Astrocyte of the cerebellum (primary cell): ENCODE data around the gene SYCN.

Source experiments
- DNase-seq: peaks from one replicate; pipeline ENCODE4 v3.0.0-alpha.2; 2011; ENCODE audit warnings: low read depth
- H3K4me3 ChIP-seq: 2 replicates; pipeline ENCODE4 v1.5.1; 2011; ENCODE audit warnings: mild to moderate bottlenecking, low read depth, low read length, moderate library complexity
- in situ Hi-C: cut with HindIII; loops from 2 replicates; pipeline ENCODE4 v1.10.0; 2017; ENCODE audit warnings: low sequenced_read_pairs
- TF ChIP-seq, protein P1 (sequence below): IDR thresholded peaks from 2 replicates; pipeline ENCODE4 v1.5.1; 2012; ENCODE audit warnings: low read length, low read depth, moderate library complexity, mild to moderate bottlenecking; ENCODE audit errors: missing control alignments

The SYCN gene

DNA sequence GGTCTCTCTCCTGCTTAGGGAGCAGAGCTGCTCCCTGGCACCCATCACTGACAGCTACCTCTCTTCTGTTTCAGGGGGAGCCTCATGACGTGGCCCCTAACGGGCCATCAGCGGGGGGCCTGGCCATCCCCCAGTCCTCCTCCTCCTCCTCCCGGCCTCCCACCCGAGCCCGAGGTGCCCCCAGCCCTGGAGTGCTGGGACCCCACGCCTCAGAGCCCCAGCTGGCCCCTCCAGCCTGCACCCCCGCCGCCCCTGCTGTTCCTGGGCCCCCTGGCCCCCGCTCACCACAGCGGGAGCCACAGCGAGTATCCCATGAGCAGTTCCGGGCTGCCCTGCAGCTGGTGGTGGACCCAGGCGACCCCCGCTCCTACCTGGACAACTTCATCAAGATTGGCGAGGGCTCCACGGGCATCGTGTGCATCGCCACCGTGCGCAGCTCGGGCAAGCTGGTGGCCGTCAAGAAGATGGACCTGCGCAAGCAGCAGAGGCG is 30.5 kb downstream of the SYCN start:
- TF ChIP-seq, protein P1, sequence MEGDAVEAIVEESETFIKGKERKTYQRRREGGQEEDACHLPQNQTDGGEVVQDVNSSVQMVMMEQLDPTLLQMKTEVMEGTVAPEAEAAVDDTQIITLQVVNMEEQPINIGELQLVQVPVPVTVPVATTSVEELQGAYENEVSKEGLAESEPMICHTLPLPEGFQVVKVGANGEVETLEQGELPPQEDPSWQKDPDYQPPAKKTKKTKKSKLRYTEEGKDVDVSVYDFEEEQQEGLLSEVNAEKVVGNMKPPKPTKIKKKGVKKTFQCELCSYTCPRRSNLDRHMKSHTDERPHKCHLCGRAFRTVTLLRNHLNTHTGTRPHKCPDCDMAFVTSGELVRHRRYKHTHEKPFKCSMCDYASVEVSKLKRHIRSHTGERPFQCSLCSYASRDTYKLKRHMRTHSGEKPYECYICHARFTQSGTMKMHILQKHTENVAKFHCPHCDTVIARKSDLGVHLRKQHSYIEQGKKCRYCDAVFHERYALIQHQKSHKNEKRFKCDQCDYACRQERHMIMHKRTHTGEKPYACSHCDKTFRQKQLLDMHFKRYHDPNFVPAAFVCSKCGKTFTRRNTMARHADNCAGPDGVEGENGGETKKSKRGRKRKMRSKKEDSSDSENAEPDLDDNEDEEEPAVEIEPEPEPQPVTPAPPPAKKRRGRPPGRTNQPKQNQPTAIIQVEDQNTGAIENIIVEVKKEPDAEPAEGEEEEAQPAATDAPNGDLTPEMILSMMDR: no peak
- in situ Hi-C loops: no loop called here
- no peak for DNase-seq
- no peak overlapping the region for H3K4me3 ChIP-seq

DNA sequence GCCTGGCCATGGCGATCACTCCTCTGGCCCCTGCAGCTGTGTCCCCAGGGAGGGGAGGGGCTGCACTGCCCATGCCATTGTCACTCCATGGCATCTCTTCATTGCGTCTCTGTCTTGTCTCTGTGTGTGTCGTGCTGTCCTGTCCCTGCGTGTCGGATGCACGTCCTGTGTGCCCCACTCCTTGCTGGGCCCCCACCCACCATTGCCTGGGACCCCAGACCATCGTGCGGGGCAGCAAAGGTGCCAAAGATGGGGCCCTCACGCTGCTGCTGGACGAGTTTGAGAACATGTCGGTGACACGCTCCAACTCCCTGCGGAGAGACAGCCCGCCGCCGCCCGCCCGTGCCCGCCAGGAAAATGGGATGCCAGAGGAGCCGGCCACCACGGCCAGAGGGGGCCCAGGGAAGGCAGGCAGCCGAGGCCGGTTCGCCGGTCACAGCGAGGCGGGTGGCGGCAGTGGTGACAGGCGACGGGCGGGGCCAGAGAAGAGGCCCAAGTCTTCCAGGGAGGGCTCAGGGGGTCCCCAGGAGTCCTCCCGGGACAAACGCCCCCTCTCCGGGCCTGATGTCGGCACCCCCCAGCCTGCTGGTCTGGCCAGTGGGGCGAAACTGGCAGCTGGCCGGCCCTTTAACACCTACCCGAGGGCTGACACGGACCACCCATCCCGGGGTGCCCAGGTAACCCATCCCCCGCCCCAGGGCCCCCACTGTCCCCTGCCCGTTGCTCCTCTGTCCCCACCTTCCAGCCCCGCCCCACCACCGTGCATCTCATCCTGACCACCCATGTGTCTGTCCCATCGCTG is 31.2 kb downstream of the SYCN start:
- no peak for DNase-seq
- in situ Hi-C loops: no loop called here
- TF ChIP-seq, protein P1: no peak
- H3K4me3 ChIP-seq: no peak overlapping the region

DNA sequence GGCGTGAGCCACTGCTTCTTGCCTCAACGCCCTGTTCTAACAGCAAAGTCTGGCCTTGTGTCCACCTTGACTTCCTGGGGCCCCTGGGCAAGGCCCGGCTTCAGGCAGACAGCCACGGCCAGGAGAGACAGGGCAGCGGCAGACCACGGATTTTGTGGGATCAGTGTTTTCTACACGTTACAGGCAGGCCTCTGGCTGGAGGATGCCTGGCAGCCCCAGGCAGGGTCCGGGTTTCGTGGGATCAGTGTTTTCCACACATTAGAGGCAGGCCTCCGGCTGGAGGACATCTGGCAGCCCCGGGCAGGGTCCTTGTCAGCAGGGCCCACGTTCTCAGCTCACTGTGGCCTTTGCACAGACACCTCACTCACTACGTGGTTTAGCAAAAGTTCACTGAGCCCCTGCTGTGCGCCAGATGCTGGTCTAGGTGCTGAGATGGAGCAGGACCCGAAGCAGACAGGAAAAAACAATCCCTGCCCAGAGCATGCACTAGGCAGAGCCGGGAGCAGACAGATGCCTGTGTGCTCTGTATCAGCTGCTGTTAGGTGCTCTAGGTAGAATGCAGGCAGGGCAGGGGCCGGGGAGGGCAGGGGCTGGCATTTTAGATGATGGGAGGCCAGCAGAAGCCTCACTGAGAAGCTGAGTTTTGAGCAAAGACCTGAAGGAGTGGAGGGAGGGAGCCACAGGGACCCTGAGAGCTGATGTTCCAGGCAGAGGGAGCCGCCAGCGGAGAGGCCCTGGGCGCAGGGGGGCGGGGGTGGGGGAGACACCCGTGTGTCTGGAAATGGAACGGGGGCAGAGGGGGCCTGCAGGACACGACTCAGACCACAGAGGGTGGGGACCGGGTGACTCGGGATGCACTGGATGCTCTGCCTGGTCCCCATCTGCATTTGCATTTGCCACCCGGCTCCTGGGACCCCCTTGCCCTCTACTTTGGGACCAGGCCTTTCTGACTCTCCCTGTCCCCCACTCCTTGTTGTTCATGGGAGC is 32.3 kb downstream of the SYCN start:
- DNase-seq: no peak
- TF ChIP-seq, protein P1: no peak
- no peak overlapping the region for H3K4me3 ChIP-seq
- in situ Hi-C loops: no loop called here

DNA sequence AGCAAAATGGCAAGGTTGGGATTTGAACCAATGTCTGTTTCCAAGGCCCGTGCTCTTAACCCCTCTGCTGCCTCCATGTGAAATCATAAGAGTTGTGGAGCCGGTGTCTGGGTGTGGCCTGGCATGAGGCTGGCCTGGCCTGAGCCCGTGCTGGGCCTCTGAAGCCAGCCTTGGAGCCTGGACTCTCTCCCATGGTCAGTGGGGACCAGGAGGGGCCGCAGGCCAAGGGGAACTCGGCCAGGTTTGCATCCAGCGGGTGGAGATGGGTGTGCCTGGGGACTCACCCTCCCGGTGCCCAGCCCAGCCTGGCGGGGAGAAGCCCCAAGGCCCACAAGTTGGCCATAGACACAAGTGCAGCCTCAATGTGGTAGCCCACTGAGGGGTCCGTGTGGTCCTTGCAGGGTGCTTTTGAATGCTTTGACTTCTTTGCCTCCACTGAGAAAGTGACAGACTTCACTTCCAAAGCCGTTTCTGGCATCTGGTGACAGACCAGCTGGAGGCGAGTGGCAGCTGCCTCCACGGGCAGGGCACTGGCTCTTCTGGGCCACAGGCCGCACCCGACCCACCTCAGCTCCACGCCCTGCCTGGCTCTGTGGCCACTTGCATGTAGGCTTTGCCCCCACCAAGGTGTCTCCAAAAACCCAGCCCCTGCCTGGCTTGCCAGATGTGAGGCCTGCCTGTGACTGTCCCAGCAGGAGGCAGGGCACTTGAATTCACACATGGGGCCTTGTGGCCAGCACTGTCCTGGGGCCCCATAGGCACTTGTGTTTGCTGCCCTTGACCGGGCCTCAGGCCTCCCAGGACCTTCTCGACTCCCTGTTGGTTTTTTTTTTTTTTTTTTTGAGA is 33.5 kb downstream of the SYCN start:
- TF ChIP-seq, protein P1: no peak
- no peak overlapping the region for H3K4me3 ChIP-seq
- in situ Hi-C loops: no loop called here
- no peak for DNase-seq

DNA sequence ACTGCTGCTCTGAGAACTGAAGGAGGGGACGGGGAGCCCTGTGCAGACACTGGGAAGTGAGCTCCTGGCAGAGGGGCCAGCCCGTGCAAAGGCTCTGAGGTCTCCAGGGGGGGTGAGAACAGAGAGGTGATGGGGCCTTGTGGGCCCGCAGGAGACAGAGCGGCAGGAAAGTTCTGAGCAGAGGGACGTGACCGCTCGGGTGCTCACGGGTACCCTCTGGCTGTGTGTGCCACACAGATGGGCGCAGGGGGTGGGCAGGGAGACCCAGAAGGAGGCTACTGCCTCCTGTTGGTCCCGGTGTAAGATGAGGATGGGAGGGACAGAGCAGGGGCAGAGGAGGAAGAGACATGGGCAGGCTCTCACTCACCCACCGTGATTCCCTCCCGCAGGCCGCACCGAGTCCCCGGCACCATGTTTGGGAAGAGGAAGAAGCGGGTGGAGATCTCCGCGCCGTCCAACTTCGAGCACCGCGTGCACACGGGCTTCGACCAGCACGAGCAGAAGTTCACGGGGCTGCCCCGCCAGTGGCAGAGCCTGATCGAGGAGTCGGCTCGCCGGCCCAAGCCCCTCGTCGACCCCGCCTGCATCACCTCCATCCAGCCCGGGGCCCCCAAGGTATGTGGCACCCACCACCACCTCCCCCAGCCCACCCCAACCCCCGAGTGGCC is 34.8 kb downstream of the SYCN start:
- TF ChIP-seq, protein P1: no peak
- no peak for DNase-seq
- in situ Hi-C loops: no loop called here
- no peak overlapping the region for H3K4me3 ChIP-seq
